HG03103 (cell line): Measurements from ENCODE around the gene ZNFX1.
"Not testable (repeated sequence)": the region's sequence is repeated elsewhere in the genome, so short reads cannot be mapped to it uniquely, and the experiment has no call there.

Experiments used
- ATAC-seq: cut with Tn5 transposase; IDR thresholded peaks from one replicate; pipeline ENCODE4 v1.9.1; 2021; ENCODE audit warnings: low read depth; ENCODE audit not compliant: unreplicated experiment

ZNFX1 gene

DNA sequence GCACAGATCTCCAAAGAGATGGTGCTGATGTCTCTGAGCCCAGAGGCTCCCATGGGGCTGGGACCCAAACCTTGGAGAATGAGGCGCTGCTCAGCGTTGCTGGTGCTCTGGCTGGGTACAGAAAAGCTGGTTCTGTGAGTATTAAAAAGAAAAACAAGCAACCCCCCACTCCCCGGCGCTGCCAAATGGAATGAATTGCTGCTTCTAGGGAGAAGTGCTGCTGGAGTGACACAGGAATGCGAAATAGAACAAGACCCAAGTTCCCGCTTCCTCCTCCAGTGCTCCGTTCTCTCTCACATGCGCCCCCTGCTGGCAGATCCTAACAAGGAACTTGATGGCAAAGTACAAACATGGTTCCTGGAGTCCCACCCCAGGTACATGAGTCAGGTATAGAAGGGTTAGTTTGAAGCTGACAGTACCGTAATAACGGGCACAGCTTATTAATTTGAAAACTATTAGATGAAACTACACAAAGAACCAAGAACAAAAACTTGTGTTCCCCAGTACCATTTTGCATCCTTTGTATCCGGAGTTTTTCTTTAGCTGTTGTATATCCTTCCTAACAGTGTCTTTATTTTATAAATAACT lies 60.8 kb downstream of the ZNFX1 start:
- no peak for ATAC-seq

DNA sequence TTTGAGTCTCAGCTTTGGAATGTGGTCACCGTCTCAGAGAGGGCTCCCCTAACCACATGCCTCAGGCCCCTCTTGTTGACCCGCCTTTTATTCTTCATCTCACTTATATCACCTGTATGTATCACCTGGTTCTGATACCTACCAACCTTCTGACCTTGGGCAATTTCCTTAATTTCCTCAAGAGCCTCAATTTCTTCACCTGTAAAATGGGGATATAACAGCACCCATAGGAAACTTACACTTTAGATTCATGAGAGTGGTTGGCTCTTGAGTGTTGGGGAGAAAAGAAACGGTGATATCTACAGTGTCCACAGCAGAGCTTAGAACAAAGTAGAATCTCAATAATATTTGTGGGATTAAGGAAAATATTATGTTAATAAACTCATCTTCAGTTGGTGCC lies 62.6 kb downstream of the ZNFX1 start:
- no peak for ATAC-seq

DNA sequence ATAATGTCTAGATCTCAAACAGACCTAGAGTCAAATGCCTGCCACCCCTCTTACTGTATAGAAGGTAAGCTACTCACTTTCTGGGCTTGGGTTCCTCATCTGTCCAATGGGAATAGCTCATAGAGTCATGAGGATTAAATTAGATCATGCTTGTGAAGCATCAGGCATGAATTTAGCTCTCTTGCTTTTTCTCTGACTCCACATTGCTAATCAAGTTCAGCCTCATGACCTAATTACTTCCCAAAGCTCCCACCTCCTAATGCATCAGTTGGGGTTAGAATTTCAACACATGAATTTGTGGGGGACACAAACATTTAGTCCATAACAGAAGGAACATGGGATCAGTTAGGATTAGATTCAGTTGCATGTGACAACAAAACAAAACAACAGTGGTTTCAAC lies 63.3 kb downstream of the ZNFX1 start:
- ATAC-seq: no peak

DNA sequence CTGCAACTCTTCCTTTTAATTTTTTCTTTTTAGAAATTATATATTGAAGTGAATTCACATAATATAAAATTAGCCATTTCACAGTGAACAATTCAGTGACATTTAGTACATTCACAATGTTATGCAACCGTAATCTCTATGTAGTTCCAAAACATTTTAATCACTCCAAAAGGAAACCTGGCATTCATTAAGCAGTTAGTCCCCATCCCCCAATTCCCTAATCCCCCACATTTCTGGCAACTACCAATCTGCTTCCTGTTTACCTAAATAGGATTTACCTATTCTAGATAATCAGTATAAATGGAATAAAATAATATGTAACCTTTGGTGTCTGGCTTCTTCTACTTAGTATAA lies 67.1 kb downstream of the ZNFX1 start:
- no peak for ATAC-seq

DNA sequence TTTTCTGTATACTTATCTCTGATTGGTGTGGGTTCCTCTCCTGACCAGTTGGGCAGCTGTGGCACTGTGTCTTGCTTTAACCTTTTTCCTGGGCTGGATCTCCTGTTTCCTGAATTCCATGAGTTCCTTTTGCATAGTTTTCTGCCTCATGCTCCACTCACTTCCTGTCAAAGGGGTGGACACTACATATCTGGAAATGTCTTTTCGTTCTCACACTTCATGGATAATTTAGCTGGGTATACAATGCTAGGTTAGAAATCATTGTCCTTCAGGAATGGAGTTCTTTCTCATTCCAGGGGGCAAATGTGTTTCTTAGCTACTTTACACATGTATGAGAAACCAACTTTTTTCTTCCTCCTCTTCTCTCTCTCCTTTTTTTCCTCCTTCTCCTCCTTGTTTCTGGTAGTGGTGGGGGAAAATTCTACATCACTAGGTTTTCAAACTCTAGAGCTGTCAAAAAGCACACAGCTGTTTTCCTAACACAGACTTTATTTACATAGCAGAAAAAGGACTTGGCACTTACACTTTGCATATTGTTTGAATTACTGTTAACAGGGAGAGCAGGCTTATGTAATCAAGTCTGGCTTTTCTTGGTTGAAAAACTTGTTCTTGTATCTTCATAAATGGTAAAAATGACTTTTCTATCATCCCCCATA lies 67.6 kb downstream of the ZNFX1 start:
- ATAC-seq: no peak

DNA sequence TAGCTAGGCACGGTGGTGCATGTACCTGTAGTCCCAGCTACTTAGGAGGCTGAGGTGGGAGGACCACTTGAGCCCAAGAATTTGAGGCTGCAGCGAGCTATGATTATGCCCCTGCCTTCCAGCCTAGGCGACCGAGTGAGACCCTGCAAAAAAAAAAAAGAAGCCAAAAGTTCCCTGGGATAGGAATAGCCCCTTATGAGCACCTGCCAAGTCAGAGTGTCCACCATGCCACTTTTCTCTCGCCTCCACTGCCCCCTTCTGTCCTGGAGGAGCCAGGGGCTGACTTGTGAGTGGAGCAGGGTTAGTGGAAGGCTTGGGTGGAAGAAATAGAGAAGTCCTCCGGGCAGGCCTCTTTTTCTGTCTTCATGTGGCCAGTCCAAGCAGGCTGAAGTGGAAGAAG lies 70.8 kb downstream of the ZNFX1 start:
- no peak for ATAC-seq

DNA sequence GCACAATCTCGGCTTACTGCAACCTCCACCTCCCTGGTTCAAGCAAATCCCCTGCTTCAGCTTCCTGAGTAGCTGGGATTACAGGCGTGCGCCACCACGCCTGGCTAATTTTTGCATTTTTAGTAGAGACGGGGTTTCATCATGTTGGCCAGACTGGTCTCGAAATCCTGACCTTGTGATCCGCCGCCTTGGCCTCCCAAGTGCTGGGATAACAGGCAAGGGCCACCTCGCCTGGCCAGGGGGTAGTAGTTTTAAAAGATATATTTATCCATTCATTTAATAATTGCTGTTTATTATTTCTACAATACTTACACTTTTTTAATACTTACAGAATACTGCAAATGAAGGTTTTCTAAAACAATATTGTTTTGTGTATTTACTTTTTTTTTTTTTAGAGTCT lies 74.1 kb downstream of the ZNFX1 start:
- ATAC-seq: no peak

DNA sequence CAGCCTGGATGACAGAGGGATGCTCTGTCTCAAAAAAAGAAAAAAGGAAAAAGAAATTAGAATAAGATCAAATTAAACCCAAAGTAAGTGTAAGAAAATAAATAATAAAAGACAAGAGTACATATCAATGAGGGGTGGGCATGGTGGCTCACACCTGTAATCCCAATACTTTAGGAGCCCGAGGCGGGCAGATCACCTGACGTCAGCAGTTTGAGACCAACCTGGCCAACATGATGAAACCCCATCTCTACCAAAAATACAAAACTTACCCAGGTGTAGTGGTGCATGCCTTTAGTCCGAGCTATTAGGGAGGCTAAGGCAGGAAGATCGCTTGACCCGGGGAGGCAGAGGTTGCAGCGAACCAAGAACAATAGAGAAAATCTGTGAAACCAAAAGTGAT lies 74.8 kb downstream of the ZNFX1 start:
- no peak for ATAC-seq

DNA sequence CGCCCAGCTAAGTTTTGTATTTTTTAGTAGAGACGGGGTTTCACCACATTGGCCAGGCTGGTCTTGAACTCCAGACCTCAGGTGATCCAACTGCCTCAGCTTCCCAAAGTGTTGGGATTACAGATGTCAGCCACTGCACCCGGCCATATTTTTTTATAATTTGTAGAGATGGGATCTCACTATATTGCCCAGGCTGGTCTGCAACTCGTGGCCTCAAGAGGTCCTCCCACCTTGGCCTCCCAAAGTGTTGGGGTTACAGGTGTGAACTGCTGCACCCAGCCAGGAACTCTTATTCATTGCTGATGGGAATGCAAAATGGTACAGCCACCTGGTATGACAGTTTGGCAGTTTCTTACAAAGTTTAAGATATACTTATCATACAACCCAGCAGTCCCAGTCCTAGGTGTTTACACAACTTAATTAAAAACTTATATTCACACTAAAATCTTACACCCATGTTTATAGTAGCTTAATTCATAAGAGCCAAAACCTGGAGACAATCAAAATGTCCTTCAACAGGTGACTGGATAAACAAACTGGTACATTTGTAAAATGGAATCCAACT lies 78.0 kb downstream of the ZNFX1 start:
- ATAC-seq: no peak

DNA sequence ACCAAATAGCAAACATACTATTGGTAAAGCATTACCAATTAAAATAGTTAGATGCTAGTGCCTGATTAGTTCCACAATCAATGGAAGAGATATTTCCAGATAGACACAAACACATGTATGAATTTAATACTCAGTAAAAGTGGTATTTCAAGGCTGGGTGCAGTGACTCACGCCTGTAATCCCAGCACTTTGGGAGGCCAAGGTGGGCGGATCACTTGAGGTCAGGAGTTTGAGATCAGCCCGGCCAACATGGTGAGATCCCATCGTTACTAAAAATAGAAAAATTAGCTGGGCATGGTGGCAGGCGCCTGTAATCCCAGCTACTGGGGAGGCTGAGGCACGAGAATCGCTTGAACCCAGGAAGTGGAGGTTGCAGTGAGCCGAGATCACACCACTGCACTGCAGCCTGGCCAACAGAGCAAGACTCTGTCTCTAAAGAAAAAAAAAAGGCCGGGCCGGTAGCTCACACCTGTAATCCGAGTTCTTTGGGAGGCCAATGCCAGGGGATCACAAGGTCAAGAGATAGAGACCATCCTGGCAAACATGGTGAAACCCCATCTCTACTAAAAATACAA lies 84.8 kb downstream of the ZNFX1 start:
- not testable (repeated sequence) for ATAC-seq
